ENCODE results near the gene ATP6V1F.

DNA sequence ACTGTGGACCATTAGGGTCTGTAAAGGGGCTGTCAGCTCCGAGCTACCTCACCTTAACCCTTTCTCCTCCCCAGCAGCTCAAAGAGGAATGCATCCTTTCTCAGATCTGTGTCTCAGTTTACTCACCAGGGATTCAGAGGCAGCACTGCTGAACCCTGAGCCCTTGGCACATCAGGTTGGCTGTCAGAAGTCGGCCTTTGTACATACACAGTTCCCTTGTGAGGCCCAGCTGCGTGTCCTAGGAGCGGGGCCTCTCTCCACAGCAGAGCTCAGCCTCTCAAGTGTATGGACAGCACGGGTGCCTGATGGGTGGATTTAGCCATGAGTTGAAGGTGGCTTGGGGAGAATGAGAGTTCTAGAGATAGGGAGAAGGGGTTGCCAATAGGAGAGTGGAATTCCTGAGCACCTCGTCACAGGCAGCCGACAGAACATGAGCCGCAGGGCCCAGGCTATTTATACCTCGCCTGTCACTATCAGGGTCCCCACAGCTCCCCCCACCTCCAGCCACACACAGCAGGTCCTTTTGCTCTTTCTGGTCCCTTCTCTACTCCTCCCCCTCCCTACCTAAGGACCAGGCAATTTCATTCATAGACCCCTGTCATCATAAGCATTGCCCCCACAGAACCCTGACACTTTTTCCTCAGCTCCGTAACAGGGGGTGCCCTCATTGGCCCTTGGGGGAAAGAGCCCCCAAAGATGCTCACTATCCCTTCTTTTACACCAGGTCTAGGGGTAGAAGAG lies 34.5 kb upstream of the ATP6V1F start:
- TF ChIP-seq, protein P1, sequence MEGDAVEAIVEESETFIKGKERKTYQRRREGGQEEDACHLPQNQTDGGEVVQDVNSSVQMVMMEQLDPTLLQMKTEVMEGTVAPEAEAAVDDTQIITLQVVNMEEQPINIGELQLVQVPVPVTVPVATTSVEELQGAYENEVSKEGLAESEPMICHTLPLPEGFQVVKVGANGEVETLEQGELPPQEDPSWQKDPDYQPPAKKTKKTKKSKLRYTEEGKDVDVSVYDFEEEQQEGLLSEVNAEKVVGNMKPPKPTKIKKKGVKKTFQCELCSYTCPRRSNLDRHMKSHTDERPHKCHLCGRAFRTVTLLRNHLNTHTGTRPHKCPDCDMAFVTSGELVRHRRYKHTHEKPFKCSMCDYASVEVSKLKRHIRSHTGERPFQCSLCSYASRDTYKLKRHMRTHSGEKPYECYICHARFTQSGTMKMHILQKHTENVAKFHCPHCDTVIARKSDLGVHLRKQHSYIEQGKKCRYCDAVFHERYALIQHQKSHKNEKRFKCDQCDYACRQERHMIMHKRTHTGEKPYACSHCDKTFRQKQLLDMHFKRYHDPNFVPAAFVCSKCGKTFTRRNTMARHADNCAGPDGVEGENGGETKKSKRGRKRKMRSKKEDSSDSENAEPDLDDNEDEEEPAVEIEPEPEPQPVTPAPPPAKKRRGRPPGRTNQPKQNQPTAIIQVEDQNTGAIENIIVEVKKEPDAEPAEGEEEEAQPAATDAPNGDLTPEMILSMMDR (conservative IDR thresholded peaks at IDR 0.05 in 1 of 2, IDR thresholded peaks at IDR 0.05 in 1 of 2; ENCODE audit: low read depth in 1 of 2, low read length in 2 of 2) = no peak
- TF ChIP-seq EZH2 (IDR thresholded peaks at IDR 0.05; ENCODE audit: low read length, missing control alignments) = no peak
